GM12892 (cell line): ENCODE measurements around the gene SLC4A4.

Source experiments
- POLR2A ChIP-seq: IDR thresholded peaks from 2 replicates; pipeline ENCODE4 v1.6.1; 2011; ENCODE audit warnings: low read depth, low read length, control low read depth
- POLR2AphosphoS5 ChIP-seq: IDR thresholded peaks from 2 replicates; pipeline ENCODE4 v1.6.1; 2011; ENCODE audit warnings: low read depth, low read length, control low read depth

- TF ChIP-seq POLR2AphosphoS5, result no peak
- no peak for TF ChIP-seq POLR2A
Measured at GRCh38 chr4:71566856-71567255, 228.0 kb downstream of the SLC4A4 start.
